NCI-H446 (cell line): ENCODE measurements around the gene SPTLC1.
"Not testable (repeated sequence)": the region's sequence is repeated elsewhere in the genome, so short reads cannot be mapped to it uniquely, and the experiment has no call there.

Source experiments
- DNase-seq, 2 experiments: peaks; one replicate each; lab custom pipeline; 2025; lab: John Stamatoyannopoulos, UW

Gene SPTLC1

GRCh38 chr9:92029553-92029952 lies 85.7 kb downstream of the SPTLC1 start:
- no peak for DNase-seq

GRCh38 chr9:92026206-92027002 lies 88.8 kb downstream of the SPTLC1 start:
- no peak for DNase-seq

GRCh38 chr9:92021785-92022541 lies 93.2 kb downstream of the SPTLC1 start:
- DNase-seq: not testable (repeated sequence)

GRCh38 chr9:92019658-92020057 lies 95.6 kb downstream of the SPTLC1 start:
- DNase-seq: no peak

- no peak for DNase-seq
Observed at GRCh38 chr9:92010705-92011536, 104.3 kb downstream of the SPTLC1 start.

- not testable (repeated sequence) for DNase-seq
Observed at GRCh38 chr9:92010253-92010652, 105.0 kb downstream of the SPTLC1 start.

- DNase-seq: no peak
Observed at GRCh38 chr9:92008041-92008440, 107.2 kb downstream of the SPTLC1 start.

- DNase-seq: no peak
Observed at GRCh38 chr9:92004045-92004392, 111.2 kb downstream of the SPTLC1 start.

GRCh38 chr9:92003308-92004044 lies 111.7 kb downstream of the SPTLC1 start:
- DNase-seq: no peak

GRCh38 chr9:92001948-92002347 lies 113.3 kb downstream of the SPTLC1 start:
- not testable (repeated sequence) for DNase-seq

GRCh38 chr9:92001244-92001643 lies 114.0 kb downstream of the SPTLC1 start:
- DNase-seq: no peak

- DNase-seq: no peak
Observed at GRCh38 chr9:91995000-91995655, 120.1 kb downstream of the SPTLC1 start.

GRCh38 chr9:91994422-91994821 lies 120.8 kb downstream of the SPTLC1 start:
- DNase-seq: no peak

- no peak for DNase-seq
Observed at GRCh38 chr9:91992461-91993041, 122.7 kb downstream of the SPTLC1 start.

- DNase-seq: no peak
Observed at GRCh38 chr9:91991721-91992341, 123.4 kb downstream of the SPTLC1 start.

GRCh38 chr9:91986248-91986647 lies 129.0 kb downstream of the SPTLC1 start:
- no peak for DNase-seq

- DNase-seq: no peak
Observed at GRCh38 chr9:91985692-91986091, 129.5 kb downstream of the SPTLC1 start.
